ENCODE measurements around the gene BMS1. TPM values are rescaled to one million over a fixed set of nuclear protein-coding genes. Genes with fewer than 3 reads are reported as not detected.
"Not testable (repeated sequence)": the region's sequence is repeated elsewhere in the genome, so short reads cannot be mapped to it uniquely, and the experiment has no call there.

BMS1 gene
- total RNA-seq, 4 donors from 2014 or later, result 18.7 to 26.5 (median 21.7) TPM

- intact Hi-C loops (cut with DNase I; ENCODE audit: low total_unique reads), result no loop called here
- in situ Hi-C loops (cut with MboI; ENCODE audit: low sequenced_read_pairs in 4 of 4), result no loop called here
- Histone ChIP-seq H3K9me3 (no peaks in the 10 kb centered on the region), H3K27me3 (no peaks in the 10 kb centered on the region), H3K4me3 (no peak overlapping the region), H3K36me3 (peaks cover 5 to 53% of the 10 kb centered on the region in 2 donors), H3K4me1 (peaks cover 11 to 12% of the 10 kb centered on the region in 2 donors), H3K27ac (peak overlapping the region; percentile 3 to 80 (median 47))
- TF ChIP-seq POLR2A (IDR thresholded peaks at IDR 0.05) (no peak), CTCF (IDR thresholded peaks at IDR 0.05 in 4 of 5, conservative IDR thresholded peaks at IDR 0.05 in 1 of 5) (no peak)
- ATAC-seq (no peak), DNase-seq (no peak)
Measured at GRCh38 chr10:42827201-42827600, 44.6 kb downstream of the BMS1 start.

GRCh38 chr10:42828391-42828790 is 45.8 kb downstream of the BMS1 start:
- ATAC-seq; intact Hi-C loops (cut with DNase I; ENCODE audit: low total_unique reads); DNase-seq; H3K27me3 ChIP-seq; H3K4me3 ChIP-seq; in situ Hi-C loops (cut with MboI; ENCODE audit: low sequenced_read_pairs in 4 of 4); H3K9me3 ChIP-seq; H3K27ac ChIP-seq: not testable (repeated sequence)
- H3K4me1 ChIP-seq, result peaks cover 11 to 12% of the 10 kb centered on the region in 2 donors
- peaks cover 5 to 41% of the 10 kb centered on the region in 2 donors for H3K36me3 ChIP-seq

GRCh38 chr10:42830237-42830636 is 47.6 kb downstream of the BMS1 start:
- TF ChIP-seq POLR2A (IDR thresholded peaks at IDR 0.05) (no peak), CTCF (IDR thresholded peaks at IDR 0.05 in 4 of 5, conservative IDR thresholded peaks at IDR 0.05 in 1 of 5) (no peak)

GRCh38 chr10:42836096-42836495 is 53.5 kb downstream of the BMS1 start:
- no peaks in the 10 kb centered on the region for H3K9me3 ChIP-seq
- in situ Hi-C loops (cut with MboI; ENCODE audit: low sequenced_read_pairs in 4 of 4) (no loop called here), intact Hi-C loops (cut with DNase I; ENCODE audit: low total_unique reads) (no loop called here)
- peaks cover 2 to 11% of the 10 kb centered on the region in 2 donors for H3K36me3 ChIP-seq
- DNase-seq (no peak), ATAC-seq (no peak)
- no peak overlapping the region for H3K4me3 ChIP-seq
- peaks cover 0 to 10% (median 8%) of the 10 kb centered on the region in 3 donors for H3K27me3 ChIP-seq
- no peak for TF ChIP-seq CTCF (IDR thresholded peaks at IDR 0.05 in 4 of 5, conservative IDR thresholded peaks at IDR 0.05 in 1 of 5)
- no peak for TF ChIP-seq POLR2A (IDR thresholded peaks at IDR 0.05)
- peaks cover 0 to 5% of the 10 kb centered on the region in 2 donors for H3K4me1 ChIP-seq
- H3K27ac ChIP-seq, result no peak overlapping the region

More at GRCh38 chr10:42830237-42830636, 47.6 kb downstream of the BMS1 start:
- H3K27me3 ChIP-seq, result no peaks in the 10 kb centered on the region
- no peak for ATAC-seq
- no peaks in the 10 kb centered on the region for H3K9me3 ChIP-seq
- DNase-seq, result no peak
- H3K4me1 ChIP-seq, result peaks cover 11 to 12% of the 10 kb centered on the region in 2 donors
- no peak overlapping the region for H3K4me3 ChIP-seq
- intact Hi-C loops (cut with DNase I; ENCODE audit: low total_unique reads), result no loop called here
- H3K27ac ChIP-seq, result no peak overlapping the region
- peaks cover 2 to 23% of the 10 kb centered on the region in 2 donors for H3K36me3 ChIP-seq
- in situ Hi-C loops (cut with MboI; ENCODE audit: low sequenced_read_pairs in 4 of 4), result no loop called here

- intact Hi-C loops (cut with DNase I; ENCODE audit: low total_unique reads) (no loop called here), in situ Hi-C loops (cut with MboI; ENCODE audit: low sequenced_read_pairs in 4 of 4) (no loop called here)
- Histone ChIP-seq H3K4me1 (peaks cover 0 to 5% of the 10 kb centered on the region in 2 donors), H3K27ac (no peak overlapping the region), H3K27me3 (peaks cover 0 to 10% (median 8%) of the 10 kb centered on the region in 3 donors), H3K4me3 (peak overlapping the region; percentile 33 to 48 (median 34)), H3K36me3 (peaks cover 0 to 2% of the 10 kb centered on the region in 2 donors), H3K9me3 (no peaks in the 10 kb centered on the region)
- TF ChIP-seq POLR2A (IDR thresholded peaks at IDR 0.05) (no peak), CTCF (IDR thresholded peaks at IDR 0.05 in 4 of 5, conservative IDR thresholded peaks at IDR 0.05 in 1 of 5) (no peak)
- ATAC-seq (no peak), DNase-seq (no peak)
Measured at GRCh38 chr10:42836771-42837468, 54.3 kb downstream of the BMS1 start.

- ATAC-seq; H3K4me3 ChIP-seq; H3K4me1 ChIP-seq; intact Hi-C loops (cut with DNase I; ENCODE audit: low total_unique reads); in situ Hi-C loops (cut with MboI; ENCODE audit: low sequenced_read_pairs in 4 of 4); H3K9me3 ChIP-seq; H3K36me3 ChIP-seq; DNase-seq; H3K27me3 ChIP-seq; H3K27ac ChIP-seq: not testable (repeated sequence)
Measured at GRCh38 chr10:42844810-42845209, 62.2 kb downstream of the BMS1 start.

- ATAC-seq; H3K27me3 ChIP-seq; in situ Hi-C loops (cut with MboI; ENCODE audit: low sequenced_read_pairs in 4 of 4); H3K36me3 ChIP-seq; H3K4me1 ChIP-seq; intact Hi-C loops (cut with DNase I; ENCODE audit: low total_unique reads); H3K27ac ChIP-seq; H3K9me3 ChIP-seq; DNase-seq; H3K4me3 ChIP-seq: not testable (repeated sequence)
Measured at GRCh38 chr10:42847261-42847660, 64.7 kb downstream of the BMS1 start.
